ENCODE data around the gene RSPH9.

Gene RSPH9

GRCh38 chr6:43644940-43645612, at the start of gene RSPH9:
TSS of gene RSPH9 (plus strand) at chr6:43645036. CDS start at chr6:43645099, 63 bp downstream.
- no peak for DNase-seq

DNA sequence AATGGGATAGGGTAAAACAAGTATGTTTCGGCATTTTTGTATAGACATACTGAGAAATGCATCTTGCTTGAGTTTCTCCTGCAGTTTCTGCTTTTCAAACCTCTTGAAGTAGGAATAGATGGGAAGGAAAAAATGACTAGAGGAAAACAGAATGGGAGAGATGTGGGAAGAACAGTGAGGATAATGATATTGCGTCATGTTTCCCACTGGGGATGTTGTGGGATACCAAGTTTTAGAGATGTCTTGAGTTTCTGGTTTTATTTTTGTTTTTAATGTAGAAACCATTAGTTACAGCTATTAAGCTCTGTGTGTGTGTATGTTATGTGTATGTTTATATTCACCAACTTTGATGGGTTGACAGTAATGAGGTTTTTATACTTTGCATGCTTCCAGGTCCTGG, 44.2 kb upstream of the RSPH9 start:
- DNase-seq = no peak

- DNase-seq = no peak
These were observed 40.7 kb upstream of the RSPH9 start for GRCh38 chr6:43604174-43604573.

- DNase-seq = no peak
These were observed 38.8 kb upstream of the RSPH9 start for GRCh38 chr6:43606019-43606418.

GRCh38 chr6:43608310-43608763, 36.5 kb upstream of the RSPH9 start:
- peak; percentile 73 for DNase-seq

GRCh38 chr6:43608807-43609206, 36.0 kb upstream of the RSPH9 start:
- no peak for DNase-seq

GRCh38 chr6:43609402-43609801, 35.4 kb upstream of the RSPH9 start:
- no peak for DNase-seq

GRCh38 chr6:43610431-43610830, 34.4 kb upstream of the RSPH9 start:
- DNase-seq = no peak

GRCh38 chr6:43613721-43614395, 31.0 kb upstream of the RSPH9 start:
- no peak for DNase-seq

- no peak for DNase-seq
These were observed 30.5 kb upstream of the RSPH9 start for GRCh38 chr6:43614396-43614730.

DNA sequence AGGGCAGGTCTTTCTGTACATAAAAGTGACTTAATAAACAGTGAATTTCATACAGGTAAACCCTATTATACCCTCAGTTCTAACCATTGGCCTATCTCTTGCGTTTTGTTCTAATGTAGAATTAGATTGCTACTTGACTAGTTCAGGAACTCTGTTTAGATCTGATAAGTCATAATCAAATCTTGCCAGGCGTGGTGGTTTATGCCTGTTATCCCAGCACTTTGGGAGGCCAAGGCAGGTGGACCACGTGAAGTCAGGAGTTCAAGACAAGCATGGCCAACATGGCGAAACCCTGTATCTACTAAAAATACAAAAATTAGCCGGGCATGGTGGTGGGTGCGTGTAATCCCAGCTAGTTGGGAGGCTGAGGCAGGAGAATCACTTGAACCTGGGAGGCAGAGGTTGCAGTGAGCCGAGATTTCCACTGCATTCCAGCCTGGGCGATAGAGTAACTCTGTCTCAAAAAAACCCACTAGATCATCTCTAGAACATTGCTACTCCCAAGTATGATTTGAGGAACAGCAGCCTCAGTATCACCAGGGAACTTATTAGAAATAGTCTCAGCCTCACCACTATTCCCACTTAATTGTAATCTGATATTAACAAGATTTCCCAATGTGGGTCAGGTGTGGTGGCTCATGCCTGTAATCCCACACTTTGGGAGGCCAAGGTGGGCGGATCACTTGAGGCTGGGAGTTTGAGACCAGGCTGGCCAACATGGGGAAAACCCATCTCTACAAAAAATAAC, 27.9 kb upstream of the RSPH9 start:
- DNase-seq = no peak

- no peak for DNase-seq
These were observed 23.6 kb upstream of the RSPH9 start for GRCh38 chr6:43621078-43621835.

DNA sequence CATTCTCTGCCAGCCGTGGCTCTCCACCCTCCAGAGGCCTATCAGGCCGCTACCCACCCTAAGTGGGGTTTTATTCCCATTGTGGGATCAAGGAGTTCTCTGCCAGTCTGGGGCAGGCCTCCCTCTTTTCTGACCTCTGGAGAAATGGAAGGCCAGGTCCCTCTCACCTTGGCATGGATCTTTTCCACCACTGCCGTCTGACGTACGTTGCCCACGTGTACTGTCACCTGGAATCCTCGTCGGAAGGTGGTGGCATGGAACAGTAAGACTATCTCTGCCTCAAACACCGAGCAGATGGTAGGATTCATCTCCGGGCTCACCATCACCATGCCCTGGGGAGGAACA, 23.0 kb upstream of the RSPH9 start:
- DNase-seq = no peak

DNA sequence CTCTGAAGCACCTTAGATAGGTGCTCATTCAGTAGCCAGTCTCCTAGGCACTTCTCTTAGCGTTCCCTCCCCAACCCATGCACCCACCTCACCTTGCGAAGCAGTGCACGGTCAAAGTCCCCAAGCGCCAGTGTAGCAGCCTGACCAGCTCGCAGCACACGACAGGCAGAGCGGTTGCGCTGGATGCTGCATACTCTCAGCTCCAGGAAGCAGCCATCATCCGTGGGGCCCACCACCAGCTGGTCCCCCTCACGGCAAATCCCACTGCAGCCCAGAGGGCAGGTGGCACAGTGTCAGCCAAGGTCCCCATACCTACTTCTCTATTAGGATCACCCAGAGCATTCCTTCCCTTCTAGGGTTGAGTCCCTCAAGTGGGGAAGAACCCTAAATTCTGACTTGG, 22.3 kb upstream of the RSPH9 start:
- DNase-seq = no peak

GRCh38 chr6:43623880-43624785, 20.7 kb upstream of the RSPH9 start:
- no peak for DNase-seq

DNA sequence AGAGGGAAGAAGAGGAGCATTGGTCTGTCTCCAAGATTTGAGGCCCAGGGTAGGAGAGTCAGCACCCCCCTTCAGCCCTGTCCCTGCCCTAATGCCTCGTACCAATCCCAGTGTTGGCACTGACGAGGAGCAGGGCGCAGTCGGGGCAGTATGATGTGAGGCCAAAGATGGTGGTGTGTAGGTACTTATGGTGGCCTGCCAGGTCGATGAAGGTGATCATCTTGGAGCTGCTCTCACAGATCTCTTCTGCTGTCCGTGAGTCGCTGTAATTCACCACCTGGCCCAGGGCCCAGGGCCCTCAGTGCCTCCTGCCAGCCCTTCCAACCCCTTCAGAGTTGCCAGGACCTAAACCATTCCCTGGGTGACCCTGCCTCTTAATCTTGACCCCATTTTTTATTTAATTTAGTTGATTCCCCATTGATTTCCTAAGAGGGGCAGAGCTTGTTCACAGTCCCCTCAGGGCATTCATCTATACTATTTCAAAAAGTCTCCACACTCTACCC, 20.0 kb upstream of the RSPH9 start:
- no peak for DNase-seq

- no peak for DNase-seq
These were observed 19.3 kb upstream of the RSPH9 start for GRCh38 chr6:43625393-43625992.

DNA sequence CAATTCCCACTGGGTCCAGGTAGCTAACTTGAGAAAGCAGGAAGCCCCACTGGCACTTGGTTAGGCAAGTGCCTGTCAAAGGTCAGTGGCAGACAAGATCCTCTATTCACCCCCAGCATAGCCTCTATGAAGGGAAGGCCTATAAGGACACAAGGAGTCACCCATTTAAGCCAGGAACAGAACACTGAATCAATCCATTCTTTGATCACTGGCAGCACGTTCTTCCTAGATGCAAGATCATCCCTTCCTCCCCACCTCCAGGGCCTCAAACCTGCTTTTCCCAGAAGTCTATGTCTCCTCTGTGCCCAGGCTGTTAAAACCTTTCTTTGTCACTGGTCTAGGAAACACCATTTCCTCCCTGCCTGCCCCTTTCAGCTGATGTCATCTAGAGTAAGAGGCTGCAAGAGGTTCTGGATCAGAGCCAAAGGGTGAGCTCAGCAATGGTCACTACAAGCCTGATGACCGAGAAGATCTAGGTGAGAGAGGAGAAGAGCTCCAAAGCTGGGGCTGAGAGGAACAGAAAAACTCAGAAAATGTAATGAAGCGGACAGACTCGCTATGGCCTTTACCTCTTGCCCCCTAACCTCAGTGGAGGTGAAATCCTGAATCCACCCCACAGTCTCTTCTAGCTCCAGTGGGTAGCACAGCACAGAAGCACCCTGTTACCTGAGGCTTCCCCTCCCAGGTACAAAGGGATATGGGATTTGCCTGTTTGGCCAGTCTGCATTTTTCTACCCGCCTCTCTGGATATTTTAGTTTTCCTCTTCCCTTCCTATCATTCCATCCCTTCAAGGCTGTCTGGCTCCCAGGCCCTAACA, 17.6 kb upstream of the RSPH9 start:
- DNase-seq = peak; percentile 96

GRCh38 chr6:43628393-43629103, 16.3 kb upstream of the RSPH9 start:
- peak; percentile 20 for DNase-seq

GRCh38 chr6:43629104-43629504, 15.7 kb upstream of the RSPH9 start, which contains the start of gene GTPBP2:
TSS of gene GTPBP2 (minus strand) at chr6:43629264. CDS start at chr6:43629162, 102 bp downstream.
- DNase-seq = peak; percentile 93

All from NCI-H2029 treated with DMSO at 0.1 percent for 48 hours (cell line).